Stimulated activated CD4-positive, alpha-beta T cell treated with anti-CD3 and anti-CD28 coated beads, Interleukin-12 subunit alpha, Interleukin-12 subunit beta, amount 100 ng/mL, for 48 hours (primary cell): Measurements from ENCODE around the gene PCNT.

Experiments
- DNase-seq, 3 donors: peaks; one replicate each; pipeline ENCODE4 v3.0.0-alpha.2; 2020; ENCODE audit warnings: low read depth in 2 of 3, low spot score in 1 of 3

The PCNT gene

GRCh38 chr21:46323710-46324389 is at the start of gene PCNT, which contains the start of gene C21orf58:
PCNT (plus strand) TSS chr21:46324156; CDS start chr21:46324229, 73 bp downstream.
C21orf58 (minus strand) TSS chr21:46323870; CDS start chr21:46322738, 1,132 bp downstream.
- DNase-seq = peak; percentile 91 to 97 (median 96)

- DNase-seq = no peak
Measured at GRCh38 chr21:46274797-46275390, 49.1 kb upstream of the PCNT start.

- no peak for DNase-seq
Measured at GRCh38 chr21:46284077-46284644, 39.8 kb upstream of the PCNT start.

- DNase-seq = no peak
Measured at GRCh38 chr21:46284733-46285132, 39.2 kb upstream of the PCNT start.

GRCh38 chr21:46285206-46285661 is 38.7 kb upstream of the PCNT start, which contains the start of gene MCM3AP:
MCM3AP (minus strand) TSS chr21:46285611; CDS start chr21:46285286, 325 bp downstream.
- no peak for DNase-seq

GRCh38 chr21:46285761-46286647 is 38.0 kb upstream of the PCNT start, which contains the start of gene YBEY:
YBEY (plus strand) TSS chr21:46286342; CDS start chr21:46286914, 572 bp downstream.
- peak; percentile 79 to 87 (median 80) for DNase-seq

GRCh38 chr21:46286648-46287002 is 37.3 kb upstream of the PCNT start:
- DNase-seq = no peak

GRCh38 chr21:46287541-46287940 is 36.4 kb upstream of the PCNT start:
- DNase-seq = no peak

GRCh38 chr21:46289655-46290179 is 34.2 kb upstream of the PCNT start:
- no peak for DNase-seq

GRCh38 chr21:46291561-46291960 is 32.4 kb upstream of the PCNT start:
- no peak for DNase-seq

GRCh38 chr21:46294647-46295176 is 29.2 kb upstream of the PCNT start:
- no peak for DNase-seq

GRCh38 chr21:46295177-46295770 is 28.7 kb upstream of the PCNT start:
- DNase-seq = no peak

GRCh38 chr21:46295996-46296752 is 27.8 kb upstream of the PCNT start:
- DNase-seq = peak; percentile 34 to 58 (median 39)

- DNase-seq = no peak
Measured at GRCh38 chr21:46297338-46298271, 26.4 kb upstream of the PCNT start.

GRCh38 chr21:46299167-46299566 is 24.8 kb upstream of the PCNT start:
- DNase-seq = no peak

GRCh38 chr21:46301759-46302158 is 22.2 kb upstream of the PCNT start:
- DNase-seq = no peak

GRCh38 chr21:46304437-46304836 is 19.5 kb upstream of the PCNT start:
- no peak for DNase-seq

GRCh38 chr21:46304955-46305354 is 19.0 kb upstream of the PCNT start:
- no peak for DNase-seq
